ENCODE measurements around the gene SFT2D3. TPM values are rescaled to one million over a fixed set of nuclear protein-coding genes. Genes with fewer than 3 reads are reported as not detected.
A peak's percentile ranks its signal among the peaks of the same experiment; 100 is the strongest.

The SFT2D3 gene
- total RNA-seq, 1 experiment from 2014 or later: 8.7 TPM

- H3K27me3 ChIP-seq: no peaks in the 10 kb centered on the region
- no peaks in the 10 kb centered on the region for H3K36me3 ChIP-seq
- H3K9me3 ChIP-seq: no peaks in the 10 kb centered on the region
- H3K4me3 ChIP-seq: no peak overlapping the region
- DNase-seq: no peak
Measured at GRCh38 chr2:127661949-127662510, 39.3 kb upstream of the SFT2D3 start.

GRCh38 chr2:127662937-127663565, 38.2 kb upstream of the SFT2D3 start:
- Histone ChIP-seq H3K4me3 (no peak overlapping the region), H3K36me3 (no peaks in the 10 kb centered on the region), H3K27me3 (no peaks in the 10 kb centered on the region), H3K9me3 (peaks cover 4% of the 10 kb centered on the region; the same call in 1 of the 2 replicates)
- DNase-seq: no peak

GRCh38 chr2:127663566-127664064, 37.7 kb upstream of the SFT2D3 start:
- Histone ChIP-seq H3K36me3 (no peaks in the 10 kb centered on the region), H3K27me3 (no peaks in the 10 kb centered on the region), H3K9me3 (peaks cover 4% of the 10 kb centered on the region; the same call in 1 of the 2 replicates), H3K4me3 (no peak overlapping the region)
- DNase-seq: no peak

- Histone ChIP-seq H3K27me3 (no peaks in the 10 kb centered on the region), H3K36me3 (no peaks in the 10 kb centered on the region), H3K4me3 (no peak overlapping the region), H3K9me3 (peaks cover 4% of the 10 kb centered on the region; the same call in 1 of the 2 replicates)
- no peak for DNase-seq
Measured at GRCh38 chr2:127664065-127664894, 37.0 kb upstream of the SFT2D3 start.

- DNase-seq: no peak
- H3K36me3 ChIP-seq: no peaks in the 10 kb centered on the region
- peaks cover 4% of the 10 kb centered on the region; the same call in 1 of the 2 replicates for H3K9me3 ChIP-seq
- H3K4me3 ChIP-seq: no peak overlapping the region
- no peaks in the 10 kb centered on the region for H3K27me3 ChIP-seq
Measured at GRCh38 chr2:127664895-127665225, 36.4 kb upstream of the SFT2D3 start.

GRCh38 chr2:127665267-127665893, 35.9 kb upstream of the SFT2D3 start:
- no peak for DNase-seq
- Histone ChIP-seq H3K4me3 (no peak overlapping the region), H3K27me3 (no peaks in the 10 kb centered on the region), H3K36me3 (no peaks in the 10 kb centered on the region), H3K9me3 (peaks cover 4% of the 10 kb centered on the region; the same call in 1 of the 2 replicates)

GRCh38 chr2:127669056-127669455, 32.2 kb upstream of the SFT2D3 start:
- H3K9me3 ChIP-seq: peaks cover 4% of the 10 kb centered on the region; the same call in 1 of the 2 replicates
- no peak for DNase-seq

GRCh38 chr2:127670055-127670956, 31.0 kb upstream of the SFT2D3 start:
- no peaks in the 10 kb centered on the region for H3K27me3 ChIP-seq
- no peak overlapping the region for H3K4me3 ChIP-seq
- peaks cover 4% of the 10 kb centered on the region; the same call in 1 of the 2 replicates for H3K9me3 ChIP-seq
- no peak for DNase-seq
- no peaks in the 10 kb centered on the region for H3K36me3 ChIP-seq

More at GRCh38 chr2:127669056-127669455, 32.2 kb upstream of the SFT2D3 start:
- no peaks in the 10 kb centered on the region for H3K27me3 ChIP-seq
- H3K36me3 ChIP-seq: no peaks in the 10 kb centered on the region
- H3K4me3 ChIP-seq: no peak overlapping the region

- DNase-seq: no peak
- peaks cover 4% of the 10 kb centered on the region; the same call in 1 of the 2 replicates for H3K9me3 ChIP-seq
- no peaks in the 10 kb centered on the region for H3K36me3 ChIP-seq
- H3K27me3 ChIP-seq: no peaks in the 10 kb centered on the region
- no peak overlapping the region for H3K4me3 ChIP-seq
Measured at GRCh38 chr2:127670957-127671290, 30.4 kb upstream of the SFT2D3 start.

GRCh38 chr2:127671557-127672302, 29.6 kb upstream of the SFT2D3 start:
- DNase-seq: no peak
- Histone ChIP-seq H3K27me3 (no peaks in the 10 kb centered on the region), H3K9me3 (peaks cover 4% of the 10 kb centered on the region; the same call in 1 of the 2 replicates), H3K4me3 (no peak overlapping the region), H3K36me3 (no peaks in the 10 kb centered on the region)

GRCh38 chr2:127672341-127673224, 28.7 kb upstream of the SFT2D3 start:
- Histone ChIP-seq H3K9me3 (peaks cover 4% of the 10 kb centered on the region; the same call in 1 of the 2 replicates), H3K36me3 (no peaks in the 10 kb centered on the region), H3K4me3 (no peak overlapping the region), H3K27me3 (no peaks in the 10 kb centered on the region)
- no peak for DNase-seq

- Histone ChIP-seq H3K4me3 (no peak overlapping the region), H3K36me3 (no peaks in the 10 kb centered on the region), H3K9me3 (no peaks in the 10 kb centered on the region), H3K27me3 (no peaks in the 10 kb centered on the region)
- DNase-seq: no peak
Measured at GRCh38 chr2:127673291-127674069, 27.8 kb upstream of the SFT2D3 start.

GRCh38 chr2:127674241-127675209, 26.8 kb upstream of the SFT2D3 start:
- DNase-seq: peak; percentile 42
- no peaks in the 10 kb centered on the region for H3K9me3 ChIP-seq
- no peaks in the 10 kb centered on the region for H3K36me3 ChIP-seq
- peak overlapping the region; percentile 24; the same call in 1 of the 2 replicates for H3K4me3 ChIP-seq
- H3K27me3 ChIP-seq: no peaks in the 10 kb centered on the region
